HG02885 (cell line): ENCODE data around the gene CELF4.

ENCODE experiments used
- ATAC-seq: cut with Tn5 transposase; IDR thresholded peaks from one replicate; pipeline ENCODE4 v1.9.1; 2021; ENCODE audit warnings: mild to moderate bottlenecking; ENCODE audit not compliant: unreplicated experiment, poor library complexity

The CELF4 gene

GRCh38 chr18:37222354-37222998 lies 343.1 kb downstream of the CELF4 start:
- ATAC-seq: no peak

GRCh38 chr18:37219257-37219656 lies 346.3 kb downstream of the CELF4 start:
- ATAC-seq: no peak

GRCh38 chr18:37218022-37218590 lies 347.5 kb downstream of the CELF4 start:
- no peak for ATAC-seq

- ATAC-seq: no peak
Measured at GRCh38 chr18:37210781-37211180, 354.8 kb downstream of the CELF4 start.

- ATAC-seq: no peak
Measured at GRCh38 chr18:37207343-37207742, 358.3 kb downstream of the CELF4 start.

- ATAC-seq: no peak
Measured at GRCh38 chr18:37199741-37200140, 365.9 kb downstream of the CELF4 start.
